Stimulated activated naive CD8-positive, alpha-beta T cell treated with anti-CD3 and anti-CD28 coated beads, Interleukin-15, Interleukin-2, amounts not matched to agents 100 ng/mL and 50 ng/mL, for 24 hours (primary cell): Measurements from ENCODE around the gene TXN2.
A peak's percentile ranks its signal among the peaks of the same experiment; 100 is the strongest.
"Not testable (repeated sequence)": the region's sequence is repeated elsewhere in the genome, so short reads cannot be mapped to it uniquely, and the experiment has no call there.

Source experiments
- H3K27ac Mint-ChIP-seq: one replicate; pipeline ENCODE4 v1.8.0; 2021; ENCODE audit warnings: mild to moderate bottlenecking, mixed read lengths
- H3K27me3 Mint-ChIP-seq: one replicate; pipeline ENCODE4 v1.8.0; 2021; ENCODE audit warnings: mixed read lengths
- H3K36me3 Mint-ChIP-seq: one replicate; pipeline ENCODE4 v1.8.0; 2021; ENCODE audit warnings: low read depth, mixed read lengths
- H3K4me1 Mint-ChIP-seq: one replicate; pipeline ENCODE4 v1.8.0; 2021; ENCODE audit warnings: low read depth, mixed read lengths
- H3K4me3 Mint-ChIP-seq: one replicate; pipeline ENCODE4 v1.8.0; 2021; ENCODE audit warnings: mild to moderate bottlenecking, mixed read lengths
- H3K9me3 Mint-ChIP-seq: one replicate; pipeline ENCODE4 v1.8.0; 2021; ENCODE audit warnings: mixed read lengths

TXN2 gene

GRCh38 chr22:36432592-36433317 lies 48.7 kb downstream of the TXN2 start:
- H3K4me1 Mint-ChIP-seq = peaks cover 32% of the 10 kb centered on the region
- H3K9me3 Mint-ChIP-seq = no peaks in the 10 kb centered on the region
- no peak overlapping the region for H3K27ac Mint-ChIP-seq
- H3K4me3 Mint-ChIP-seq = no peak overlapping the region
- H3K36me3 Mint-ChIP-seq = no peaks in the 10 kb centered on the region
- no peaks in the 10 kb centered on the region for H3K27me3 Mint-ChIP-seq

GRCh38 chr22:36431977-36432376 lies 49.5 kb downstream of the TXN2 start:
- no peaks in the 10 kb centered on the region for H3K36me3 Mint-ChIP-seq
- H3K27me3 Mint-ChIP-seq = no peaks in the 10 kb centered on the region
- H3K9me3 Mint-ChIP-seq = no peaks in the 10 kb centered on the region
- peaks cover 29% of the 10 kb centered on the region for H3K4me1 Mint-ChIP-seq
- H3K4me3 Mint-ChIP-seq = no peak overlapping the region
- H3K27ac Mint-ChIP-seq = no peak overlapping the region

- no peak overlapping the region for H3K27ac Mint-ChIP-seq
- H3K4me3 Mint-ChIP-seq = no peak overlapping the region
- no peaks in the 10 kb centered on the region for H3K36me3 Mint-ChIP-seq
- H3K4me1 Mint-ChIP-seq = peaks cover 26% of the 10 kb centered on the region
- H3K9me3 Mint-ChIP-seq = no peaks in the 10 kb centered on the region
- H3K27me3 Mint-ChIP-seq = no peaks in the 10 kb centered on the region
These were observed 50.6 kb downstream of the TXN2 start for GRCh38 chr22:36430863-36431262.

GRCh38 chr22:36427952-36428351 lies 53.5 kb downstream of the TXN2 start:
- H3K9me3 Mint-ChIP-seq, H3K36me3 Mint-ChIP-seq, H3K27ac Mint-ChIP-seq, H3K4me3 Mint-ChIP-seq, H3K27me3 Mint-ChIP-seq: not testable (repeated sequence)
- H3K4me1 Mint-ChIP-seq = peaks cover 25% of the 10 kb centered on the region

- H3K4me1 Mint-ChIP-seq = peaks cover 25% of the 10 kb centered on the region
- H3K9me3 Mint-ChIP-seq = no peaks in the 10 kb centered on the region
- no peak overlapping the region for H3K4me3 Mint-ChIP-seq
- H3K27me3 Mint-ChIP-seq = no peaks in the 10 kb centered on the region
- no peaks in the 10 kb centered on the region for H3K36me3 Mint-ChIP-seq
- H3K27ac Mint-ChIP-seq = peak overlapping the region; percentile 80
These were observed 55.4 kb downstream of the TXN2 start for GRCh38 chr22:36425977-36426523.

- H3K4me3 Mint-ChIP-seq = no peak overlapping the region
- H3K27me3 Mint-ChIP-seq = no peaks in the 10 kb centered on the region
- H3K9me3 Mint-ChIP-seq = no peaks in the 10 kb centered on the region
- peaks cover 25% of the 10 kb centered on the region for H3K4me1 Mint-ChIP-seq
- H3K27ac Mint-ChIP-seq = peak overlapping the region; percentile 47
- H3K36me3 Mint-ChIP-seq = no peaks in the 10 kb centered on the region
These were observed 56.4 kb downstream of the TXN2 start for GRCh38 chr22:36424901-36425579.

- H3K36me3 Mint-ChIP-seq, H3K4me3 Mint-ChIP-seq, H3K27ac Mint-ChIP-seq, H3K9me3 Mint-ChIP-seq, H3K27me3 Mint-ChIP-seq: not testable (repeated sequence)
- peaks cover 28% of the 10 kb centered on the region for H3K4me1 Mint-ChIP-seq
These were observed 57.0 kb downstream of the TXN2 start for GRCh38 chr22:36424466-36424865.

- Mint-ChIP-seq H3K27ac (no peak overlapping the region), H3K36me3 (no peaks in the 10 kb centered on the region), H3K4me1 (peaks cover 36% of the 10 kb centered on the region), H3K9me3 (no peaks in the 10 kb centered on the region), H3K4me3 (no peak overlapping the region), H3K27me3 (no peaks in the 10 kb centered on the region)
These were observed 57.7 kb downstream of the TXN2 start for GRCh38 chr22:36423461-36424404.

- no peak overlapping the region for H3K4me3 Mint-ChIP-seq
- no peaks in the 10 kb centered on the region for H3K36me3 Mint-ChIP-seq
- H3K9me3 Mint-ChIP-seq = no peaks in the 10 kb centered on the region
- H3K4me1 Mint-ChIP-seq = peaks cover 38% of the 10 kb centered on the region
- H3K27ac Mint-ChIP-seq = no peak overlapping the region
- no peaks in the 10 kb centered on the region for H3K27me3 Mint-ChIP-seq
These were observed 59.0 kb downstream of the TXN2 start for GRCh38 chr22:36422287-36423014.

- Mint-ChIP-seq H3K27ac (no peak overlapping the region), H3K27me3 (no peaks in the 10 kb centered on the region), H3K36me3 (no peaks in the 10 kb centered on the region), H3K9me3 (no peaks in the 10 kb centered on the region), H3K4me1 (peaks cover 34% of the 10 kb centered on the region), H3K4me3 (peak overlapping the region; percentile 64)
These were observed 61.2 kb downstream of the TXN2 start for GRCh38 chr22:36419912-36420882.

GRCh38 chr22:36419177-36419911 lies 62.1 kb downstream of the TXN2 start:
- H3K4me1 Mint-ChIP-seq = peaks cover 26% of the 10 kb centered on the region
- H3K27me3 Mint-ChIP-seq = no peaks in the 10 kb centered on the region
- H3K4me3 Mint-ChIP-seq = peak overlapping the region; percentile 64
- no peaks in the 10 kb centered on the region for H3K36me3 Mint-ChIP-seq
- H3K27ac Mint-ChIP-seq = peak overlapping the region; percentile 74
- no peaks in the 10 kb centered on the region for H3K9me3 Mint-ChIP-seq

GRCh38 chr22:36417281-36417686 lies 64.2 kb downstream of the TXN2 start:
- H3K4me3 Mint-ChIP-seq = no peak overlapping the region
- H3K27ac Mint-ChIP-seq = no peak overlapping the region
- H3K36me3 Mint-ChIP-seq = no peaks in the 10 kb centered on the region
- peaks cover 25% of the 10 kb centered on the region for H3K4me1 Mint-ChIP-seq
- no peaks in the 10 kb centered on the region for H3K9me3 Mint-ChIP-seq
- no peaks in the 10 kb centered on the region for H3K27me3 Mint-ChIP-seq
